Activated CD8-positive, alpha-beta memory T cell treated with anti-CD3 and anti-CD28 coated beads, Interleukin-2, amount 50 U/mL, for 4 hours (primary cell): Measurements from ENCODE around the gene DDR1.

Source experiments
- DNase-seq: peaks from one replicate; pipeline ENCODE4 v3.0.0-alpha.2; 2020

DDR1 gene

DNA sequence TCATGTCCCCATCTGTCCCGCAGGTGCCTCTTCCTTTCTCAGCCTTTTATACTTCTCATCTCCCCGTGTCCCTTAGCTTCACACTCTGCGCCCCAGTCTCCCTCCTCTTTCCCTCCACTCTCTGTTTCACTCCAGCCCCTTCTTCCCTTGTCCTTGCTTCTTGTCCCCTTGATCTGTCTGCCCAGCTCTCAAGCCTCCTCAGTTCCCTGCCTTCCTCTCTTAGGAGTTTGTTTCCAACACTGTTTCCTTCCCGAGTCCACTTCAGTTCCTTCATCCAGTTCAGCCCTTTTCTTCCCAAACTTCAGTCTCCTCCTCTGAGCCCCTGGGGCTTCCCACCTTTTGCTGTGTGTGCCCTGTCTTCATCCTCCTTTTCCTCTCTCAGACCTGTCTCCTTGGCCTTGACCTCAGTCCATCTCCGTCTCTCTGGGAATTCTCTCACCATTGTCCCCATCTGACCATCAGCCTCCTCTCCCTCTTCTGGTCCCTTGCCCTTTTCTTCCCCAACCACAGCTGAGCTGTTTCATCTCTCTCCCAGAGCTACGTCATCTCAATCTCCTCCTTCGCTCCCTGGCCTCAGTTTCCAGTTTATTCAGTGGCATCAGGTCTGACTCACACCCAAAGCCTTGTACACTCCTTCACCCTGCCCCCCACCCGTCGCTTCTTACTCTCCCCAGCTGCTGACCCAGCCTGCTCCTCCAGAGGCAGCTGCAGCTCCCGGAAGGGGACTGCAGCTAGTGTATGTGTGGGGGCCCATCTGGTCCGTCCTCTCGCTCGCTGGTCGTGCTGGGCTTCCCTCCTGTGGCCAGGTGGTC lies 2.7 kb upstream of the DDR1 start:
- no peak for DNase-seq

DNA sequence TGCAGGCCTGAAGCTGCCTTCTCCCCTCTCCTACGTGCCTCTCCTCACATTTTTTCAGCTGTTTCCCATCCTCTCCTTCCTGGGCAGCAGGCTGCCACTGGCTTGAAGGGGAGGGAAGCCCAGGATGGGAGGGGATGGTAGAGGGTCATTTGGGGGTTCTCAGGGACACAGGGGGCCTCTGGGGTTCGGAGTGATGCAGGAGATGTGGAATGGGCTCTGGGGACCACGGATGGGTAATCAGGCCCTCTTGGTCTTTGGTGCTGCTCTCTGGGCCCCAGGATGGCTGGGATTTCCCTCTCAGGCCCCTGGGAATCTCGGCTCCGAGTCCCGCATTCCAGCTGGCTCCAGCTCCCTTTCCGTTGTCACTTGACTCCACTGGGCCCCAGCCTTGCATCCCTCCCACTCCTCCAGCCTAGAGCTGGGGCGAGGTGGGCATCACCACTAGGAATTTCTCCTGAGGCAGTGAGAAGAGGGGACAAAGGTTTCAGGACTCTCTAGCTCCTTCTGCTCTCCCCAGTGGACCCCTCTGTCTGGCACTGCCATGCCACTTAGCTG lies 2.0 kb upstream of the DDR1 start:
- DNase-seq: no peak

DNA sequence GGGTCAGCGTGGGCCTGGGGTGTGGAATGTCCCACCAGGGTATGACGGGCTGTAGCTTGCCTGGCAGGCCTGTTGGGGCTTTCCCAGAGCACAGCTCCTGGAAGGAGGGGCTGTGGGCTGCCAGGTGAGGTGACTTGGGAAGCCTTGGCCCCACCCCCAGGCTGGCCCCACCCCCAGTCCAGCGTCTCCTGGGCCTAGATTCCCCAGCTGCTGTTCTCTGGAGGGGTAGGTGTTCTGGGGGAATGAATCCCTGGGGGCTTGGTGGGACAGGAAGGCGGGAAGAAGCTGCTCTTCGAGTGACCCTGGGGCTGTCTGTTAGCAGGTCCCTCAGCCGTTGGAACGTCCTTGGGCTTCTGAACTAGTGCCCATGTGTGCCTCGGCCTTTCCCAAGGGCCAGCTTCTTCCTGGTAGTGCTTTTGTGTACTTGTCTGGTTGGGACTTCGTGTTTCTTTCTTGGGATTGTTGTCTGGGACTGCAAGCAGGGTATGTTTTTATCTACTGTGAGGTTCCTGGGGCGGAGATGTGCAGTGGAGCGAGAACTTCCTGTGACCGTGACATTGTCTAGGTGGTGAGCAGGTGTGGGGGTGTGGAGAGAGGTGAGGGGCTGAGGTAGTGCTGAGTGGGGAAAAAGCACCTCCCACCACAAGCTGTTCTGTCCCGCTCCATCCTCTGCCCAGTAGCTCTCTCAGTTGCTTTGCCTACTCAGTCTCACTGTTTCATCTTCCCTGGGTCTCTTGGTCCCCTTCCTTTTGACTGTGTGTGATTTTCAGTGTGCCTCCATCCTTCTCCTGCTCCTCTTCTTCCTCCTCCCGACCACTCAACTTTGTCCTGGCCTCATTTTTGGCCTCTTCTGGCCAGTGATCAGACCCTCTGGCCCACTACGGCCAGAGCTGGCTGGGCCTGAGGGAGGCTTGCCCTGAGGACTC lies 1.3 kb upstream of the DDR1 start:
- DNase-seq: no peak

DNA sequence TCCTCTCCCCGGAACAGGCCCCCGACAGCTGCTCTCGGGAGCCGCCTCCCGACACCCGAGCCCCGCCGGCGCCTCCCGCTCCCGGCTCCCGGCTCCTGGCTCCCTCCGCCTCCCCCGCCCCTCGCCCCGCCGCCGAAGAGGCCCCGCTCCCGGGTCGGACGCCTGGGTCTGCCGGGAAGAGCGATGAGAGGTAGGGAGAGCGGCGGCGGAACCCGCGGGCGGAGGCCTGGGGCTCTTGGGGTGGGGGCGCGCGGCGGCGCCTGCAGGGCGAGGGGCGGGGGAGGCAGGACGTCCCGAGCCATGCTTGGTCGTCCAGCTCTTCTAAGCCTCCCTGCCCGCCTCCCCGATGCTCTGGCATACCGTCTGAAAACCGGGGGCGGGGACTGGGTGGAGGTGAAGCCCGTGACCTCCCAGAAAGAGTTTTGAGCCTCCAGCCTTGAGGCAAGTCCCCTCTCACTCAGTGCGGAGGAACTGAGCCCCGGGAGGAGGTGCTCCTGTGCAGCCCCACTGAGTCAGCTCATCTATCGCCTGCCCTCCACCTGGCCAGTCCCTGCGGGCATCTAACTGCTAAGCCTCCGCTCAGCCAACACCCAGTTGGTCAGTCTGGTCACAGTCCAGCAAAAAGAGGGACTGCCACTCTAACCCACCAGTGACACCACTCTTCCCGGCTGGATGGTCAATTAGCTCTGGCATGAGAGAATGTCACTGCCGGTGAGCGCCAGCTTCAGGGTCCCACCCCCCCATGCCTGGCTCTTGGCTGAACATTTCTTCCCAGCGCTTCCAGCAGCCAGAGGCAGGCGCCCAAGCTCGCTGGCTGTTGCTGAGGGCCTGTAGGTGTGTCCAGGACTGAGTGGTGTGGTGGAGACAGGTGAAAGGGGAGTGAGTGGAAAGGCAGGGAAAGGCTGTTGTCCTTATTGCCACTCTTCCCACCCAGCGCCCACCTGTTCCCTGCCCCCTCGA lies 482 bp downstream of the DDR1 start:
- peak; percentile 42 for DNase-seq

DNA sequence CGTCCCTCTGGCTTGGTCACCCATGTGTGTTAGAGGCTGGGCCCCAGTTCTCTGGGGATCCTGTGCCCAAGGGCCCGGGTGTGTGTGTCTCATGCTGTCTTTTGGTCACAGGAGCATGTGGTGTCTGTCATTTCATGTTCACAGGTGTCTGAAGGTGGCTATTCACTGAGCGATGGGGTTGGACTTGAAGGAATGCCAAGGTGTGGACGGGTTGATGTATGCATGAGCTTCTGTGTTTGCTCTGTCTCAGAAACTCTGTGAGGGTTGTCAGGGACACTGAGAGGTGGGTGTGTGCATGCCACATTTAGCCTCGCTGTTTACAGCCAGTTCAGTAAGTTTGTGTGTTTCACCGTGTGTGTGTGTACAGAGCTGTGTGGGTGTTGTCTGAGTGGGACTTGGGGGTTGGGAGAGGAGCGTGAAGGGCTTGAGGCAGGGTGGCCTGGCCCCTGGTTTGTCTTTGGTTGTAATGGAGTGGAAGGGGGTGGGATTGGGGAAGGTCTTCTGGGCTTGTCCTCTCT lies 1.2 kb downstream of the DDR1 start:
- peak; percentile 16 for DNase-seq

DNA sequence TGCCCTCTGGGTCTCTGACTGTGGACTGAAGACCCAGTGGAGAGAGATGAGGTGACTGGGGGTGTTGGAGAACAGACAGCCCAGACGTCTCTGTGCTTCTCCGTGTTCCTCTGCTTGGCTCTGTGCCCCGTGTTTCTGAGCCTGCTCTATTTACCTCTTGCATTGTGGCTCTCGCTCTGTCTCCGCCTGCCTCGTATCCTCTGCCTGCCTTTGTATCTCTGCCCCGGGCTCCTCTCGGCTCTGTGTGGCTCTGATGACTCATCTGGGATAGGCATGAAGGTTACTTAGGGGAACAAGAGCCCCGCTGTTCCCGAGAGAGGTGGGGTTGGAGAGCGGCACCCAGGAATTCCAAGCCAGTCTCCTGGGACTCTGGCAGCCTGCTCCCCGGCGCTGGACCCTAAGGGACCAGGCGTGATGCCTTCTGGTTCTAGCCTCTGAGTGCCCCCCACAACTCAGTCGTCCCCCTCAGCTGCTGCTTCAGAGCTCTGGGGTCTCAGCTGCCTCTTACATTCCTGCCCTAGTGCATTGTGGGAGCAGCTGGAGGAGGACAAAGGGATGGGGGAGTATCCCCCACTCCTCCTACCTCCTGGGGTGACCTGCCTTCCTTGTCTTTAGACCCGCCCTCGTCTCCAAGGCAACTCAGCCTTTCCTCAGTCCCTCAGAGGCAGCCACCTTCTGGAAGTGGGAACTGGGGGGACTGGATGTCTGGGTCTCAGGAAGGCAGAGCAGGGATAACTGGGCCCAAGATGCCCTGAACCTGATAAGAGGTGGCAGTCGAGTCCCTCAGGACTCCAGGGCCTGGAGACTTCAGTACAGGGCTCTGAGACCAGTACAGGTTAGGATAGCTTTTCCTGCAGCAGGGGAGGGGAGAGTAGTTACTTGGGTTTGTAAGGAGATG lies 1.9 kb downstream of the DDR1 start:
- peak; percentile 17 for DNase-seq

DNA sequence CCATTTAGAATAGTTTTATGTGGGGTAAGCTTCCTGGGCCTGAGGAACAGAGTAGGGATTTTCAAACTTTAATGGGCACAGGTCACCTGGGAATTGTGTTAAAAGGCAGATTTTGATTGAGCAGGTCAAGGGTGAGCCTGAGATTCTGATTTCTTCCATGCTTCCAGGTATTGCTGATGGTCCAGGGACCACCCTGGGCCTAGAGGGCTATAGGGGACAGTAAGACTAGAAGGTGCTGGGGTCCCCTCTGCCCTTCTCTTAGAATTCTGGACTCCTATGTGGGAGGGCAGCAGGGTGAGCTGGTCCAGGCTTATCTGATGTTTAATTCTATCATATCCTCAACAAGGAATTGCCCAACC lies 2.6 kb downstream of the DDR1 start:
- DNase-seq: no peak

DNA sequence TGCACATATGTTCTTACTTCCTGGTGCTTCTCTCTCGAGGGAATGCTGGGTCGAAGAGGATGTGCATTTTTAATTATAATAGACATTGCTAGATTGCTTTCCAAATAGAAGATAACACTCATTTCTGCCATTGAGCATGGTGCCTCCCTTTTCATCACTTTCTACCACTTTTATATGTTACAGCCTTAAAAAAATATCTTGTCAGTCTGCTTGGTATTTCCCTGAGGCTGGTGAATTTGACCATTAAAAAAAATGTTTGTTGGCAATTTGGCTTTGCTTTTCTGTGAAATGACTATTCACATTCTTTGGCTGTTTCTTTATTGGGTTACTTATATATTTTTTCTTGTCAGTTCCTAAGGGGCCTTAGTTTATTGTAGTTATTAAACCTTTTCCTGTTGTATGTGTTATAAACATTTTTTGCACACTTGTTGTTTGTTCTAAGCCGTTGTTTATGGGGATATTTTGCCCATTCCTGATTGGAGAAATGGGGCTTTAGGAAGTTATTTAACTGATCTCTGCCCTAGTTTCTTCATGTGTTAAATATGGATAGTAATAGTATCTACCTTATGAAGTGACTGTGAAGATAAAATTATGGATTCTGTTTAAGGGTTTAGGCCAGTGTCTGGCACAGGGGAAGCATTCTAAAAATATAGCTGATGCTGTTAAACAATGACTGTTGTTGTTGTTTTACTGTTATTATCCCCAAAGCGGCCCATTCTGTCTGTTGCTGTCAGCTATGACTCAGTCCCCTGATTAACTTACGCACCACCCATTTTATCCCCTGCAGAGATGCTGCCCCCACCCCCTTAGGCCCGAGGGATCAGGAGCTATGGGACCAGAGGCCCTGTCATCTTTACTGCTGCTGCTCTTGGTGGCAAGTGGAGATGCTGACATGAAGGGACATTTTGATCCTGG lies 3.8 kb downstream of the DDR1 start:
- DNase-seq: no peak

DNA sequence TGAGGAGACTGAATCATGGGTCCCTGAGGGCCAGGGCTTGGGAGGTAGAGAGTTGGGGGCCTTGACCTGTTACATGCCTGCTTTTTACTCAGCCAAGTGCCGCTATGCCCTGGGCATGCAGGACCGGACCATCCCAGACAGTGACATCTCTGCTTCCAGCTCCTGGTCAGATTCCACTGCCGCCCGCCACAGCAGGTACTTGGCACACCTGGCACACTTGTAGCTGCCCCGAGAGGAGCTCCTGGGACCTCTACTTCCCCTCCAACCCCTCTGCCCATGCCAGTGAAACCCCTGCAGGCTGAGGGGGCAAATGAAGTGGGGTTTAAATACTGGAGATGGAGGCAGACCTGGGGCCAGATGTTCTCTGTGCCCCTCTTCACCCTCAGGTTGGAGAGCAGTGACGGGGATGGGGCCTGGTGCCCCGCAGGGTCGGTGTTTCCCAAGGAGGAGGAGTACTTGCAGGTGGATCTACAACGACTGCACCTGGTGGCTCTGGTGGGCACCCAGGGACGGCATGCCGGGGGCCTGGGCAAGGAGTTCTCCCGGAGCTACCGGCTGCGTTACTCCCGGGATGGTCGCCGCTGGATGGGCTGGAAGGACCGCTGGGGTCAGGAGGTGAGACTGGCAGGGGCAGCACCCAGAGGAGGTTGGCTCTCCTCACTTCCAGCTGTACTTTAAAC lies 4.6 kb downstream of the DDR1 start:
- peak; percentile 12 for DNase-seq

DNA sequence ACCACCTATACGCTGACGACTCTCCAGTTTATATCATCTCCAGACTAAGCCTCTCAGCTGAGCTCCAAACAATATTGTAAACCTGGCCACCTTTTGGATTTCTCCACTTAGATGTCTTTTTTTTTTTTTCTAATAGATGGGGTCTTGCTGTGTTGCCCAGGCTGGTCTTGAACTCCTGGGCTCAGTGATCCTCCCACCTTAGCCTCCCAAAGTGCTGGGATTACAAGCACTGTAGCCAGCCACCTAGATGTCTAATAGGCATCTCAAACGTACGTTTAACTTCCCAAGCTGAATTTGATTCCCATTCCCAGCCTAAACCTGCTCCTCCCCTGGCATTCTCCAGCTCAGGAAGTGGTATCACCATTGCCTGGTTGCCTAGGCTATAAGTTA lies 5.2 kb downstream of the DDR1 start:
- DNase-seq: no peak

DNA sequence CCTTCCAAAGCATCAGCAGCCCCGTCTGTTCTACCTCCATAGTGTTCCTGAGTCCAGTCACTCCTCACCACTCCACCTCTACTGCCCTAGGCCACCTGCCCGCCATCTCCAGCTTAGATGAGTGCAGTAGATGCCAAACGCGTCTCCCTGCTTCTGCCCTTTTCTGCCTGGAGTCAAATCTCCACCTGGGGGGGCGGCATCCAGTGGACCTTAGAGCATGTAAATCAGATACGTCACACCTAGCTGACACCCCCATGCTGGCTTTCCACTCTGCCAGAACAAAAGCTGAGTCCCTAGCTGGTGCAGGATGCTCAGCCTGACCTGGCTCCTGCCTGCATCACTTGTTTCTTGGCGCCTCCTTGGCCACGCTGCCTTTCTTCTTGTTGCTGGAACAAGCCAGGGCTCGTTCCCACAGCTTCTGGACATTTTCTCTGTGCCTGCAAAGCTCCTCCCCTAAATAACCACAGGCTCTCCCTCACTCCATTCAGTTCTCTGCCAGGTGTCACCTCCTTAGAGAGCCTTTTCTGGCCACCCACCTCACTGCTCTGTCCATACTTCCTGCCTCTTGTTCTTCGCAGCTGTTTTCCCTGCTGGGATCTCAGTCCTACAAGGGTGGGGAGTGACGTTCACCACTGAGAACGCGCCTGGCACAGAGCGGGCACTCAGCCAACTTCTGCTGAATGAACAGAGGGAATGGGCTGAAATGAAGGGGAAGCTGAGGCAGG lies 5.8 kb downstream of the DDR1 start:
- DNase-seq: peak; percentile 7

DNA sequence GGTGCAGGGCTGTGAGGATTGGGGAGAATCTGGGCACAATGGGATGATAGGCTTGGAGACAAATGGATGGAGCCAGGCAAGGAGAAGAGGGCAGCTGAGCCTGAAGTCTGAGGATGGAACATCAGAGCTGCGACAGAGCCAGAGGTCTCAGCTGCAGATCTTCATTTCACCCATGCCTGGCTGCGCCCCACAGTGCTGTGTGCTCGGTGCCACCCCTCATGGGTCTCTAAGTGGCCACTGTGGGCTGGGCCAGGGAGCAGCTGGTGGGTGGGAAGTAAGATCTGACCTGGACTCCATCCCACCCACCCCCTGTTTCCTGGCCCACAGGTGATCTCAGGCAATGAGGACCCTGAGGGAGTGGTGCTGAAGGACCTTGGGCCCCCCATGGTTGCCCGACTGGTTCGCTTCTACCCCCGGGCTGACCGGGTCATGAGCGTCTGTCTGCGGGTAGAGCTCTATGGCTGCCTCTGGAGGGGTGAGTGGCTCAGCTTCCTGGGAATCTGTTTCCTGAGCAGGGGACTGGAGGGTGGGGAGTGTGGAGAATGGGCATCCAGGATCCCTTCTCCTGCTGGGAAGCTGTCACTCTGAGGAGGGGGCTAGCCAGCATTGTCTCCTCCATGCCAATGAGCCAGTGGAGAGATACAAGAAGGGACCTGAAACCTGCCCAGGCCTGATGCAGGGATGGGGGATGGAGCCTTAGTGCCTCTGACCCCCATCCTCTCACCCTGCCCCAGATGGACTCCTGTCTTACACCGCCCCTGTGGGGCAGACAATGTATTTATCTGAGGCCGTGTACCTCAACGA lies 6.5 kb downstream of the DDR1 start:
- peak; percentile 11 for DNase-seq

DNA sequence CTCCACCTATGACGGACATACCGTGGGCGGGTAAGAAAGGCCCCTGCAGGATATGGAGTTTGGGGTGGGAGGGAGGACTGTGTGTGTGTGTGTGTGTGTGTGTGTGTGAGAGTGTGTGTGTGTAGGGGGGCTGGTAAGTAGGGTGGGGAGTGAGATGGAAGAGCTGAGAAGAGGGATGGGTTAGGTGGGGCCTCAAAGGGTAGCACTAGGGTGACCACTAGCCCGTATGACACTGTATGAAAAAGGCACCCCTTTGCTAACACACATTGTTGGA lies 7.1 kb downstream of the DDR1 start:
- DNase-seq: no peak

DNA sequence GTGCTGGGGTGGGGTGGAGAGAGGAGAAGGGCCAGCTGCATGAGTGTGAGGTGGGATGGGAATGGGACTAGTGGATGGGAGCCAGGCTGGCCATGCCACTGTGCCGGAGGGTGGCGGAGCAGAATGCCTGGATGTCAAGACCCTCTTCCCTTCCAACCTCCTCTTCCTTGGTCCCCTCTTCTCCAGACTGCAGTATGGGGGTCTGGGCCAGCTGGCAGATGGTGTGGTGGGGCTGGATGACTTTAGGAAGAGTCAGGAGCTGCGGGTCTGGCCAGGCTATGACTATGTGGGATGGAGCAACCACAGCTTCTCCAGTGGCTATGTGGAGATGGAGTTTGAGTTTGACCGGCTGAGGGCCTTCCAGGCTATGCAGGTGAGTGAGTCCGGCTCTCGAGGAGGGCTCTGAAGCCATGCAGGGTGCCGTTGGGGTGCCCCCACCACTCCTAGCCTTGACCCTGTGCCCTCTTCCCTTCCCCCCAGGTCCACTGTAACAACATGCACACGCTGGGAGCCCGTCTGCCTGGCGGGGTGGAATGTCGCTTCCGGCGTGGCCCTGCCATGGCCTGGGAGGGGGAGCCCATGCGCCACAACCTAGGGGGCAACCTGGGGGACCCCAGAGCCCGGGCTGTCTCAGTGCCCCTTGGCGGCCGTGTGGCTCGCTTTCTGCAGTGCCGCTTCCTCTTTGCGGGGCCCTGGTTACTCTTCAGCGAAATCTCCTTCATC lies 7.7 kb downstream of the DDR1 start:
- DNase-seq: peak; percentile 11

DNA sequence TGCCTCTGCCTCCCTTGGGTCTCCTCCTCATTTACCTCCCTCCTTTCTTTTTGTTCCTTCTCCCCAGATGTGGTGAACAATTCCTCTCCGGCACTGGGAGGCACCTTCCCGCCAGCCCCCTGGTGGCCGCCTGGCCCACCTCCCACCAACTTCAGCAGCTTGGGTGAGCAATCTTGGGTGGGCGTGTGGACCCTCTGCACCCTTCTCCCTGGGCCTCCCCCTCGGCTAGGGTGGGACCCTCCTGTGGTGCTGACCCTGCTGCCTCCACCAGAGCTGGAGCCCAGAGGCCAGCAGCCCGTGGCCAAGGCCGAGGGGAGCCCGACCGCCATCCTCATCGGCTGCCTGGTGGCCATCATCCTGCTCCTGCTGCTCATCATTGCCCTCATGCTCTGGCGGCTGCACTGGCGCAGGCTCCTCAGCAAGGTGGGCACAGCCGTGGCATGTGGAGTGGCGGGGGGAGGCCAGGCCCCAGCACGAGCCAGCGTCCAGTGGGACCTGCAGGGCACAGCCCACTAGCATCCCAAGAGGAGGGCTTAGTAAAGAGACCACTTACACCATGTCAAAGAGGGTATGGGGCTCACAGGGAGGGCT lies 8.8 kb downstream of the DDR1 start:
- DNase-seq: no peak

DNA sequence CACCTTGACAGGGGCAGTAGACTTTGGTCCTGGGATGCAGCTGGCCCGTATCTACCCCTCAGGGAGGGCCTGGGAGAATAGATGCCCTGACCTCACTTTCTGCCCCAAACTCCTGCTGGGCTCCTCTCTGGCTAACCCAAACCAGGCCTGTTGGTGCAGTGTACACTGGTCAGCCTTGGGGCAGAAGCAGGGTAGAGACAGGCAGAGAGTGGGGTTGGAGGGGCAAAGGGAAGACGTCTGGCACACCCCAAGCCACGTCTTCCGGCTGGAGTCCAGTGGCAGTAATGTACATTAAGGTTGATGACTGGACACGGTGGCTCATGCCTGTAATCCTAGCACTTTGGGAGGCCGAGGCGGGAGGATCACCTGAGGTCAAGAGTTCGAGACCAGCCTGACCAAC lies 9.3 kb downstream of the DDR1 start:
- no peak for DNase-seq

DNA sequence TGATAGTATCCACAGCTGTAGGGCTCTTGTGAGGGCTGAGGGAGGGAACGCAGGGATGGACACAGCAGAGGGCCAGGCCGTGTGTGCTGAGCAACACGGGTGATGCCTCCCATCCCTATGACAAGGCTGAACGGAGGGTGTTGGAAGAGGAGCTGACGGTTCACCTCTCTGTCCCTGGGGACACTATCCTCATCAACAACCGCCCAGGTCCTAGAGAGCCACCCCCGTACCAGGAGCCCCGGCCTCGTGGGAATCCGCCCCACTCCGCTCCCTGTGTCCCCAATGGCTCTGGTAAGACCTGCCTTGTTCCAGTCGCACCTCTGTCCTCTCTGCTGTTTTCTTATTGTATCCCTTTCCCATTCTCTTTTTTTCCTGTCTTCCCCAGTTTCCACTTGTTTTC lies 10.1 kb downstream of the DDR1 start:
- DNase-seq: no peak
